ENCODE data around the gene OBSCN.

DNA sequence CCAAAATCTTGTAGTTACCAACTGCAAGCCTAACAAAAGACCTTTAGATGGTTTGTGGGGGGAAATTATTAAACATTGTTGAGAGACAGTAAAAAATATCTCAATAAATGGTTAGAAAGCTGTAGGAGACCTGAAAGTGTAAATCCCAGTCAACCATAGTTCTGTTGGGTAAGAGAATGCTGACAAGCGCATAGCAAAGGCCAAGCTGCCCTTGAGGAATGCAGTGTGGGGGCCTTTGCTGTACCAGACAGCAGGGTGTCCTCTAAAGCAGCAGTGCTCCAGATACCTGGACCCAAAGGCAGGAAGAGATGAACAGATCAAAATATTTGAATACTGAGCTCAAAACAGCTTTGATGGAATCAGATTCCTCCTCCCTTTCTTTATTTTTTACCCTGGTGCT is 54.6 kb downstream of the OBSCN start:
- no peak for TF ChIP-seq POLR2A (IDR thresholded peaks at IDR 0.05)
- TF ChIP-seq, protein P1, sequence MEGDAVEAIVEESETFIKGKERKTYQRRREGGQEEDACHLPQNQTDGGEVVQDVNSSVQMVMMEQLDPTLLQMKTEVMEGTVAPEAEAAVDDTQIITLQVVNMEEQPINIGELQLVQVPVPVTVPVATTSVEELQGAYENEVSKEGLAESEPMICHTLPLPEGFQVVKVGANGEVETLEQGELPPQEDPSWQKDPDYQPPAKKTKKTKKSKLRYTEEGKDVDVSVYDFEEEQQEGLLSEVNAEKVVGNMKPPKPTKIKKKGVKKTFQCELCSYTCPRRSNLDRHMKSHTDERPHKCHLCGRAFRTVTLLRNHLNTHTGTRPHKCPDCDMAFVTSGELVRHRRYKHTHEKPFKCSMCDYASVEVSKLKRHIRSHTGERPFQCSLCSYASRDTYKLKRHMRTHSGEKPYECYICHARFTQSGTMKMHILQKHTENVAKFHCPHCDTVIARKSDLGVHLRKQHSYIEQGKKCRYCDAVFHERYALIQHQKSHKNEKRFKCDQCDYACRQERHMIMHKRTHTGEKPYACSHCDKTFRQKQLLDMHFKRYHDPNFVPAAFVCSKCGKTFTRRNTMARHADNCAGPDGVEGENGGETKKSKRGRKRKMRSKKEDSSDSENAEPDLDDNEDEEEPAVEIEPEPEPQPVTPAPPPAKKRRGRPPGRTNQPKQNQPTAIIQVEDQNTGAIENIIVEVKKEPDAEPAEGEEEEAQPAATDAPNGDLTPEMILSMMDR (IDR thresholded peaks at IDR 0.05) = no peak
- no peak for TF ChIP-seq EP300 (IDR thresholded peaks at IDR 0.05)

Measured in sigmoid colon (tissue), 4 donors.